IPS-18c (cell line): ENCODE results near the gene CACNA1C.
"Not testable (repeated sequence)": the region's sequence is repeated elsewhere in the genome, so short reads cannot be mapped to it uniquely, and the experiment has no call there.

Source experiments
- H3K4me3 ChIP-seq: 2 replicates; pipeline ENCODE4 v1.7.0; 2013; ENCODE audit warnings: low read depth, mild to moderate bottlenecking, low read length, moderate library complexity; ENCODE audit not compliant: insufficient read depth
- H3K9me3 ChIP-seq: one replicate; pipeline ENCODE4 v1.6.1; 2013; ENCODE audit warnings: mild to moderate bottlenecking, low read length, moderate library complexity; ENCODE audit not compliant: control insufficient read depth, insufficient read depth

CACNA1C gene

DNA sequence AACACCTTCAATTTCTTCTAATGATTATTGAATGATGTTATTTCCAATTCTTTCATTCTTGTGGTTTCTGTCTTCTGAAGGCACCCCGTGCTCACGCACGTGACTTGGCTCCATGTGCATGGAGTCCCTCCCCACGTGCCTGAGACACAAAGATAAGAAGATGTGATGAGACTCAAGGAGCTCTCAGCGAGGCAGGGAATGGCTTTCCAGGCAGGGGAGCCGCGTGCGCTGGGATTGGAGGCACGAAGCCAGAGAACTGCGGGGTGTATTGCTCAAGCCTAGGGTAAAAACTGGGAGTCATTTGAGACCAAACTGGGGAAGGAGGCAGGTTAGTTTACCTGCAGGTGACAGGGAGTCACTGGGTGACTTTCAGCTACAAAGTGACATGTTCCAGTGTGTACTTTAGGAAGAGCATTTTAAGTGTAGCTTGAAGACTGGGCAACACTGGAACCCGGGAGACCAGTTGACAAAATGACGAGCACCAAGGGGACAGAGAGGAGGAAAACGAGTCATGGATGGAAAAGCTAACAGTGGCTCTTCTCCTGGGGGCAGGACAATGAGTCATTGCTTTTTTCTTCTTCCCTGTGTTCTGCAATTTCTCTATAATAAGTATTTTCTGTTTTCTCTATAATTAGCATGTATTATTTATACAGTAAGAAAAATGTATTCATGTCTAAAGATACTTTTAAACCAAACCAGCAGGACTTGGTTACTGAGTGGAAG is 430.3 kb downstream of the CACNA1C start:
- Histone ChIP-seq H3K4me3 (no peak overlapping the region), H3K9me3 (no peaks in the 10 kb centered on the region)

DNA sequence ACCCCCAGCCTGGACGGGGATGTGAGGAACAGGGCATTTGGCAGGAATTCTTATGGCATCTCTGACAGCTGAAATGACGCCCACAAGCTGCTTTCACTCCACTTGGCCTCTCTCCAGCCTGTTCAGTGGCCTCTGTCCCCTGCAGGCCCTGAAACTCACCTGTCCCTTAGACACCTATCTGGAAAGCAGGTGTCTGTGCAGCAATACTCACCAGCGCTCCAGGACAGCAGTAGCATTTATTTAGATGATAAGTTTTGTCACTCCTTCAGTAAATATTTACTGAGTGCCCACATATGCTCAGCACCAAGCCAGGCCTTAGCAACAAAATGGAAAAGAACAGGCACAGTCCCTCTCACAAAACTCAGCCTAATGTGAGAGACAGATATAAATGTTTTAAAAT is 430.9 kb downstream of the CACNA1C start:
- no peak overlapping the region for H3K4me3 ChIP-seq
- H3K9me3 ChIP-seq = no peaks in the 10 kb centered on the region

DNA sequence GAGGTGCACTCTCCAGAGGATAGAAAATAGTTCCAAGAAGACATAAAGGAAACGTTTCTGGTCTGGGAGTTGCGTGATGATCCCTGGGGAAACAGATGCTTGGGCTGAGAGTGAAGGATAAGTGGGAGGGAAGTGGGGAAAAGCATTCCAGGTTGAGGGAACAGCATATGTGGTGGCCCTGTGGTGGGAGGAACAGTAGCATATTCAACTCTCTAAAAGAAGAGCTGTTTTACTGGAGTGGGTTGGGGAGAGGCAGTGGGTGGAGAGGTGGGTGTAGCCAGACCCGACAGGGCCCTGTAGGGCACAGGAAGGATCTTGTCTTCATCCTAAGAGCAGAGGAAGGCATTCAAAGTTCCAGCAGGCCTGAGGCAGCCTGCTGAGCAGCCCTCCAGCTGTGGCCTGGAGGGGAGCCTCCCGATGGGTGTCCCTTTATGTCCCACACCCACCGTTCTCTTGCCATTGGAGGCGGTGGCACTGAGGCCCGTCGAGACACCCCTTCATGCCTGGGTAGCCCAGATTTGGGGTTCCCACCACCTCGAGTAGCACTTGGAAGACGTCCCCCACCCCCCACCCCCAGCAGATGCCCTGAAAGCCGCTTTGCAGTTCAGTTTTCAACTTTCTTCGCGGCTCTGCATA is 431.5 kb downstream of the CACNA1C start:
- Histone ChIP-seq H3K9me3 (no peaks in the 10 kb centered on the region), H3K4me3 (no peak overlapping the region)

DNA sequence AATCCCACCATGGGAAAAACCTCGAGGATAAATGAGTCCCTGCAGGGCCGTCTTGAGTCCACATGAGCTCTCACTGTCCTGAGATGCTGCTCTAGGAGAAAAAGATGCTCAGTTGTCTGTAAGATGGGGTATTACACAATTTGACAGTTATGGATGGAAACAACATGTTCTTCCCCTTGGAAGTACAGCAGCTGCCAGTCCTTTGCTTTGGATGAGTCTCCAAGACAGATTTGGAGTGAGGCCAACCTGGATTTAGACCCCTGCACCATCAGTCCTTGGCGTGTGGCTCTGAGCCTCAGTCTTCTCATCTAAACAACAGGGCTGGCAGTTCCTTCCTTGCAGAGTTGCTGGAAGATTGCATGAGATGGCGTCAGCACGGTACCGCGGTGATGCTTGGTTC is 432.9 kb downstream of the CACNA1C start:
- no peaks in the 10 kb centered on the region for H3K9me3 ChIP-seq

DNA sequence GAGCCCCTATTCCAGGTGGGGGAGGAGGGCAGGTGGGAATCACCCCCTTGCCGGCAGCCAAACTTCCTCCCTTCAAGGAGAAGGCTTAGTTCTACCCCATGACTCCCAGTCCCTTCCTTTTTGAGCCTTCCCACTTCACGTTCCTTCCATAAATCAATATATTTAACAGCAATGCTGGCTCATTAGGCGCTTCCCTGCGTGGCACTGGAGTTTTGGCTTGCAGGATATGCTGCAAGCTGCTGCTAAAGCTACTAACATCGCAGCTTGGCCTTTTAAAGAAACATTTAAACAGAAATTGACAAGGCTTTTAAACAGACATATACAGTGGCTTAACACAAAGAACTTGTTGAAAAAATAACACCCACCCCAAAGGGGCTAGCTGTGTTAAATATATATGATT is 434.0 kb downstream of the CACNA1C start:
- no peak overlapping the region for H3K4me3 ChIP-seq
- no peaks in the 10 kb centered on the region for H3K9me3 ChIP-seq

More for the DNA sequence above, 432.9 kb downstream of the CACNA1C start:
- no peak overlapping the region for H3K4me3 ChIP-seq

DNA sequence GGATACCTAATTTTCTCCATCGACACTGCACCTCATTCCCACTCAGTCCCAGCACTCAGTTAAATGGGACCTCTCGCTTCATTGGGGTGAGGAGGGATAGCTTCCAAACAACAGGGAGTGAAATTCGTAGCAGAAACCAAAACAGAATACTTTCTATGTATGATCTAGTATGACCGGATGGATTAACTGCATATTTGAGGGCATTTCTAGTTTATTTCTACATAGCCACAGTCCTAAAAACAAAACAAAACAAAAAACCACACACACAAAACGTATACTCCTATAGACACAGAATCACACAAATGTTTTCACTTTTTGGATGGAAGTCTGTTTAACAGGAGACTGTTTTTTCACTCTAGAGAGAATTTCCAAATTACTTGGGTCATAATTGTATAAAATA is 434.5 kb downstream of the CACNA1C start:
- Histone ChIP-seq H3K9me3 (no peaks in the 10 kb centered on the region), H3K4me3 (no peak overlapping the region)

DNA sequence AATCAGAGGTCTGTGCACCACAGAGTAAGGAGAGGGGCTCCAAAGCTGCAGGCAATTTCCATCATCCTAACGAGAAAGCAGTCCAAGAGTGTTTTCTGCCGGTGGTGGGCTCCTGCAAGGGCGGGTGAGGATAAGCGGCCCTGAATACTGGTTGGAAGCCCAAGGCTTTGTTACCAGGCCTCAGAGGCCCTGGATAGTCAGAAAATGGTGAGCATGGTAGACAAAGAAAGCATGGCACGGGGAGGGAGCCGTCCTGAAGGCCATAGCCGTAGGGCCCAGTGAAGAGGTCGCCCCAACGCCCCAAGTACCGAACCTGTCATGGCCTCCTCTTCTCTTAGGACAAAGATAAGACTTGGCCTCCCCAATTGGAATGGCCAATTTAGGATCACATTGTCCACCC is 435.3 kb downstream of the CACNA1C start:
- H3K9me3 ChIP-seq = no peaks in the 10 kb centered on the region
- no peak overlapping the region for H3K4me3 ChIP-seq

DNA sequence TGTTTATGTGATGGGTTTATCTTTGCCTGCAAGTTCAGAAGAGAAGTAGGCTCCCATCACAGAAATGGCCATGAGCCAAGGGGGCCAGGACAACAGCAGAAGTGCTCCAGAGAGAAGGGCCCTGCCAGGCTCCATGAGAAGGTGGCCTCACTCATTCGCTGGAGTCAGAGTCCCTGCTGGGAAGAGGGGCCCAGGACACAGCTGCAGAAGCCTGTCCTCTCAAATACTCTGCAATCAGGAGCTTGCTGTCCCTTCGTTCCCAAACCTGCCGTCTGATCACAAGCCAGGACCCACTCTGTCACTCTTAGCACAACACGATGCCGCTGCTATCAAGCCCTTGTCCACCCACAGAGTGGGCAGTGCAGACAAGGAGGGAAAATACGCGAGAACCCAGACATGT is 435.8 kb downstream of the CACNA1C start:
- Histone ChIP-seq H3K9me3 (no peaks in the 10 kb centered on the region), H3K4me3 (no peak overlapping the region)

DNA sequence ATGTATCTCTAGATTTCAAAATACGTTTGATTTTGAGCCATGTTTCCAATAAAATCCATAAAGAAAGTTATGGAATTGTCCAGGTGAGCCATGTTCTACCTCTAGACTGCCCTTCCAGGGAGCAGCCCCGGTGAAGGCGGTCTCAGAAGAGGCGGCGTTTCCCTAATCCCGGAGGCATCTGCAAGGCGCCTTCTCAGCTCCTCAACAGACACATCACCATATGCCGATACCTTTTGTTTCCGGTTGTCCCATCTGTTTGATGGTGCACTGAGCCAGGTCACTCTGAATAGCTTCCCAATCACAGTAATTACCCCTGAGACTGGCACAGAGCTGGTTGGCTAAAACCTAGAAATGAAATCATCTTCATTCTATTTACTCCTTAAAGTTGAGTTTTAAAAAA is 436.5 kb downstream of the CACNA1C start:
- no peaks in the 10 kb centered on the region for H3K9me3 ChIP-seq
- H3K4me3 ChIP-seq = no peak overlapping the region

DNA sequence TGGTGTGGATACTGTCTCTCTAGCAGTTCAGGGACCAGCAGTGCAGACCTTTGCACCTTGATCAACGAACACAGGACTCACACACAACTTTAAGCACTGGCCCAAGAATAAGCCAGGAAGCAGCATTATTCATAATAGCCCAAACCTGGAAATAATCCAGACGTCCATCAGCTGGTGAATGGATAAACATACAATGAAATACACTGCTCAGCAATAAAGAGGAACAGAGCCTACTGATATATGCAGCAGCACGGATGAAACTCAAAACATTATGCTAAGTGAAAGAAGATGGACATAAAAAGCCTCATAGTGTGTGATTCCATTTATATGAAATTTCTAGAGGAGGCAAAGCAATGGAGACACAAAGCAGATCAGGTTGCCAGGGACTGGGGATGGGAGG is 438.0 kb downstream of the CACNA1C start:
- Histone ChIP-seq H3K4me3 (no peak overlapping the region), H3K9me3 (no peaks in the 10 kb centered on the region)

DNA sequence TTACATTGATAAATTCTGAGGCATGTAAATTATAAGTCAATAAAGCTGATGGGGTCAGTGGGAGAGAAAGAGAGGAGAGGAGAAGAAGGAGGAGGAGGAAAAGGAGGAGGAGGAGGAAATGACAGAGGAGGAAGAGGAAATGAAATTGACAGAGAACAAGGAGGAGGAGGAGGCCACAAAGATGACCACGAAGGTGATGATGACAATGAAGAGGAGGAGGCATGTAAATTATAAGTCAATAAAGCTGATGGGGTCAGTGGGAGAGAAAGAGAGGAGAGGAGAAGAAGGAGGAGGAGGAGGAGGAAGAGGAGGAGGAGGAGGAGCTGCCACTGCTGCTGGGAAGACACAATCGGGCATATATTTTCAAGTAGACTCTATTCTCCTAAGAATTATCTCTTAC is 438.6 kb downstream of the CACNA1C start:
- not testable (repeated sequence) for H3K9me3 ChIP-seq

DNA sequence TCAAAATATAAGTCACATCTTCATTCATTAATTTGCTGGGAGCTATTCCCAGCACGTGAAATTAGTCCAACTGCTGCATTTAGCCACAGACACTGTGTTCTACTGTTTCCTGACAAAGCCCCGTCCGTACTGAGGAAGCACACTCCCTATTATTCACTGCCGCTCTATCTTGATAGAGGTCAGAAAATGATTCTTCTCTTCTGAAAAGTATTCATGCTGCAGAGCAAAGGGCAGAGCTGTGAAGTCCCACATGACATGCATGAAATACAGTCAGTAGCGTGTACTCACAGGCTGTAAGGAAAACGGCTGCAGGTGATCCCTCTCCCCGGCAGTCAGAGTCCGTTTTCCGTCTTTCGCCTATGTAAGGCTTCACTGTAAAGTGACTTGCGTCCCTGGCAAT is 439.4 kb downstream of the CACNA1C start:
- Histone ChIP-seq H3K9me3 (no peaks in the 10 kb centered on the region), H3K4me3 (no peak overlapping the region)

More for the DNA sequence above, 438.6 kb downstream of the CACNA1C start:
- not testable (repeated sequence) for H3K4me3 ChIP-seq

DNA sequence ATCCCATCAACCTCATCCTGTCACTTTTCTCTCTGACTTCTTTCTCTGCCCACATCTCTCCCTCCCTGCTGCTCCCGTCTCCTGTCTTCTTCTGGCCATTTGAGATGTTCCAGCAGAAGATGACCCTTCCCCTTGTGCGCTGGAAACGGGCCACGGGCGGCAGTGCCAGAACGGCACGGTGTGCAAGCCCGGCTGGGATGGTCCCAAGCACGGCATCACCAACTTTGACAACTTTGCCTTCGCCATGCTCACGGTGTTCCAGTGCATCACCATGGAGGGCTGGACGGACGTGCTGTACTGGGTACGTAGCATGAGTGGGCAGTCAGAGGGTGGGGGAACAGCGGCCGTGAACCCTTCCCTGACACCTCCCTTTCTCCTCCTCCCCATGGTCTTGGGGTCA is 440.3 kb downstream of the CACNA1C start:
- no peak overlapping the region for H3K4me3 ChIP-seq

DNA sequence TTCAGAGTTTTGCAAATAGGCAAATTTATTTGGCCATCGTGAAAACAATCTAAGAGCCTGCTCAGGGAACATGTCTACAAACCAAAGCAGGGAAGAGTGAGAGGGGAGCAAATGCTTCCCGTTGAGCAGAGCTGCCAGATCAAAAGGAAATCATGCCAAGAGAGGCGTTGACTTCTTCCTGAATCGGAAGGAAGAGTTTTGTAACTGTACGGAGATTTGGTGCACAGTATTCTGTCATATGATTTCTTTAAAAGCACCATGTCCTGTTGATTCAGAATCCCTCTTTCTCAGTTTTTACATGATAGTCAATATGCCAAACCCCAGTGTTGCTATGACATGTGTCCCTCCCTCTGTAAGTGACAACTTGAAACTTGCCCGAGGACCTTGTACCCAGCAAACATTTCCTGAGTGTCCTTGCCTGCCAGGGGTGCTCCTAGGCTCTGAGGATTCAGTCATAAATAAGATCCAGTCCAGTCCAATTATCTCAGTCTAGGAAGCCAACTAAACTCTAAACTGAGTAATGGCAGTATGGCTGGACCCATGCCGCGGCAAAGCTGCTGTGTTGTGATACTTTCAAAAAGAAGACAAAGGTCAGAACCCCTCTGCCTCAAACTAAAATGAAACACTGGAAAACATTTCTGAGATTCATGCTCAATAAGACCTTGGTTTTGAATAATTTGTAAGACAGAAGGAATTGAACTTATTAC is 441.9 kb downstream of the CACNA1C start:
- Histone ChIP-seq H3K4me3 (no peak overlapping the region), H3K9me3 (no peaks in the 10 kb centered on the region)

More for the DNA sequence above, 440.3 kb downstream of the CACNA1C start:
- no peaks in the 10 kb centered on the region for H3K9me3 ChIP-seq

DNA sequence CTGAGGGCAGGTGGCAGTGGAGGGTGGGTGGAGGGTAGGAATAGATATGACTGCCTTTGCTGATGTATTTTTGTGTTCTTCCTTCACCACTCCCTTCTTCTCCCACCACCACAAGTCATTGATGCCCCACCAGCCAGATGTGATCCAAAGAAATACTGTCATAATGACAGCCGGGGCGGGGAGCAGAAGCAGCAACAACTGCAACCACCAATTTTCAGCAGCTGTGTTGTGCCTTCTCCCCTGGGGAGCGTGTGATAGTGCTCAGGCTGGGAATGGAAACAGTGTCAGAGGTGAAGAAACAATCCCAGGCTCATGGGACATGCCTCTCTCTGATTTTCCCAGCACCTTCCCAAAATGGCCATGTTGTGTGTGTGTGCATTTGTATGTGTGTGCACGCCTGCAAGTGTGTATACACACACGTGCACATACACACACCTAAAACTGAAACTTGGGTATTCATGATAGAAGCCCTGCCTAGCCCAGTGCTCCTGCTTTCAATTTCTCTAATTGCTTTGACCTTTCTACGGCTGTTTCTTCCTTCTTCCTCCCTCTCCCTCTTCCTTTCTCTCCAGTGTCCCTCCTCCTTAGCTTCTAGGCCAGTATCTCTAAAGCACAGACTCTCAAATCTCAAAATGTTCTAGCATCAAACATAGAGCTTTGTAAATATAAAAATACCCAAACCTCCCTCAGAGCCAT is 442.8 kb downstream of the CACNA1C start:
- Histone ChIP-seq H3K4me3 (no peak overlapping the region; the same call in 1 of the 2 replicates), H3K9me3 (no peaks in the 10 kb centered on the region)

DNA sequence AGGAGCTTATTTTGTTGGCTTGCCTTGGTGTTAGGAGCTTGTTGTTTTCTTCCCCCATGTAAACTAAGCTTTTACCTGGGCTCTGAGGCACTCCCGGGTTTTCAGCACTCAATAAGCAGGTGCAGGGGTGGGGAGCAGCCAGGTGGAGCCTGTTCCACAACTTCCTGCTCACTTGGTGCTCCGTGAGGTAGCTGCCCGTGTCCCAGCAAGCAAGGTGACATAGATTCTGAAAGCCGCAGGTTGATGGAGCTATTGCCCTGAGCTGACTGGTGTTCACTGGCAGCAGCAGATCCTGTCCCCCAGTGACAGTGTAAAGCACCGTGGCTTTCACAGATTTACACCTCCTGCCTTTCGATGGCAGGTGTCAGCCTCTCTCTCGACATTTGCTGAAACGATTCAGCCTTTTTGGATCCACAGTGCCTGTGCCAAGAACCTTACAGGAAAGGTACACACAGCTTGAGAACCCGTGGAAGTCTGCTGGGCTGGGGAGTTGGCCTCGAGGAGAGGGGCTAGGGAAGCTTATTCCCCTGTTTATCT is 446.2 kb downstream of the CACNA1C start:
- Histone ChIP-seq H3K9me3 (no peaks in the 10 kb centered on the region), H3K4me3 (no peak overlapping the region)

DNA sequence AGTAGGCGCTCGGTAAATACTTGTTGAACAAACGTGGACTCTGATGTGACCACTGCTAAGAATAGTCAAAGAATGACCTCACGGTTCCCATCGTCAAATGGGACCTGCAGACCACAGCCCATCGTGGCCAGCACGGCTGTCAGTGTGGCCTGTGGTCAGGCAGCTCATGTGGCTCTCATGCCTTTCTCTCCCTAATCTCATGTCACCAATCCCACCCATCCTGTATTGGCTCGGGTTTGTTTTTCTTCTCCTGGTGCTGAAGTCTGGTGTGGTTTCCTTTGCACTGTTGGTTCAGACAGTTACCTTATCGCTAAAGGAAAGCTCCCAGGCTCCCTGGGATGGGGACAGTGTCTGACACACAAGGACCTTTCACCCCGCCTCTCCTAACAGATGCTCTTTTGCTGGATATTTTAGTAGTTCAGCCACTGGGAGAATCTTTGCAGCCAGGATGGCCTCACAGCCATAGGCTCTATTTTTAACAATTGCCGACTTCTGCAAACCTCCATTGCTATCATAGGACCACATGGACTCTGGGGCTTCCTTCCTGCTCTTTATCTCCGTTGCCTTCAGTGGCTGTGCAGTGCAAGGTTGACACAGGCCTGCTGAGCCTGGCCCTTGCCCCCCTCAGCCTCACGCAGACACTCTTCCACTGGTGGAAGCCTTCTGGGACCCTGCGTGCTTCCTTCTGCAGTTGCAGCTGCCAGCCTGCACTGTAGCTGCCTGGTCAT is 448.8 kb downstream of the CACNA1C start:
- no peaks in the 10 kb centered on the region for H3K9me3 ChIP-seq
- H3K4me3 ChIP-seq = no peak overlapping the region
